HepG2 (cell line): ENCODE measurements around the gene STPG4. TPM values are rescaled to one million over a fixed set of nuclear protein-coding genes. Genes with fewer than 3 reads are reported as not detected.

ENCODE experiments used
- ELF1 ChIP-seq: sonication (generic); formaldehyde crosslinking; IDR thresholded peaks from 2 replicates; pipeline ENCODE4 v1.4.0; 2020; ENCODE audit warnings: missing genetic modification reagents
- EZH2 ChIP-seq: conservative IDR thresholded peaks from 2 replicates; pipeline ENCODE4 v1.6.1; 2012; ENCODE audit warnings: mild to moderate bottlenecking, low read depth, low read length, moderate library complexity
- GABPB1 ChIP-seq: IDR thresholded peaks from 2 replicates; pipeline ENCODE4 v1.6.1; 2016; ENCODE audit warnings: mild to moderate bottlenecking, missing genetic modification reagents, moderate library complexity, missing compliant biosample characterization
- GLI4 ChIP-seq: sonication (generic); formaldehyde crosslinking; IDR thresholded peaks from 2 replicates; pipeline ENCODE4 v1.5.1; 2020; ENCODE audit warnings: missing genetic modification reagents, mild to moderate bottlenecking, moderate library complexity, borderline replicate concordance
- NCOA5 ChIP-seq: sonication (generic); formaldehyde crosslinking; IDR thresholded peaks from 2 replicates; pipeline ENCODE4 v1.4.0; 2020; ENCODE audit warnings: missing genetic modification reagents
- NKX3-1 ChIP-seq: sonication (generic); formaldehyde crosslinking; IDR thresholded peaks from 2 replicates; pipeline ENCODE4 v1.5.0; 2020; ENCODE audit warnings: missing genetic modification reagents
- POLR2G ChIP-seq: fragments of 200-400 bp; formaldehyde crosslinking; IDR thresholded peaks from 2 replicates; pipeline ENCODE4 v1.6.1; 2018; ENCODE audit warnings: mild to moderate bottlenecking, low read depth, low read length, moderate library complexity
- RORA ChIP-seq: sonication (generic); formaldehyde crosslinking; IDR thresholded peaks from 2 replicates; pipeline ENCODE4 v1.5.0; 2020; ENCODE audit warnings: mild to moderate bottlenecking, missing genetic modification reagents, moderate library complexity
- SIN3A ChIP-seq: IDR thresholded peaks from 2 replicates; pipeline ENCODE4 v1.6.1; 2011; ENCODE audit warnings: low read depth, mild to moderate bottlenecking, control low read depth, low read length, borderline replicate concordance
- SIX4 ChIP-seq: sonication (generic); formaldehyde crosslinking; IDR thresholded peaks from 2 replicates; pipeline ENCODE4 v1.4.0; 2020; ENCODE audit warnings: missing genetic modification reagents
- YY1 ChIP-seq: IDR thresholded peaks from 2 replicates; pipeline ENCODE4 v1.6.1; 2011; ENCODE audit warnings: low read length, low read depth, moderate library complexity, mild to moderate bottlenecking; ENCODE audit not compliant: insufficient read depth, insufficient replicate concordance
- ZC3H4 ChIP-seq: sonication (generic); formaldehyde crosslinking; IDR thresholded peaks from 2 replicates; pipeline ENCODE4 v1.4.0; 2020; ENCODE audit warnings: missing genetic modification reagents, borderline replicate concordance
- ZNF20 ChIP-seq: sonication (generic); formaldehyde crosslinking; IDR thresholded peaks from 2 replicates; pipeline ENCODE4 v1.4.0; 2020; ENCODE audit warnings: mild to moderate bottlenecking, moderate library complexity, missing genetic modification reagents
- ZNF543 ChIP-seq: sonication (generic); formaldehyde crosslinking; IDR thresholded peaks from 2 replicates; pipeline ENCODE4 v1.4.0; 2020; ENCODE audit warnings: mild to moderate bottlenecking, missing genetic modification reagents
- ZNF644 ChIP-seq: IDR thresholded peaks from 2 replicates; pipeline ENCODE4 v1.6.1; 2016; ENCODE audit warnings: low read depth
- ZNF749 ChIP-seq: sonication (generic); formaldehyde crosslinking; IDR thresholded peaks from 2 replicates; pipeline ENCODE4 v1.8.0; 2022; ENCODE audit warnings: mild to moderate bottlenecking, missing genetic modification reagents, moderate library complexity, borderline replicate concordance
- ZNF768 ChIP-seq: sonication (generic); formaldehyde crosslinking; IDR thresholded peaks from 2 replicates; pipeline ENCODE4 v1.4.0; 2020; ENCODE audit warnings: missing genetic modification reagents
- ZNF780A ChIP-seq: sonication (generic); formaldehyde crosslinking; IDR thresholded peaks from 2 replicates; pipeline ENCODE4 v1.8.0; 2022; ENCODE audit warnings: mild to moderate bottlenecking, missing genetic modification reagents, moderate library complexity
- polyA plus RNA-seq, 8 experiments: library from polyadenylated mRNA; depleted of rRNA in 3 of 8; stranded (reverse) in 7 of 8; unstranded in 1 of 8; fragments of >200 nt; fragmentation: Illumina TruSeq in 4 of 8; extraction: Trizol in 4 of 8; gene quantifications; 2 replicates each; pipeline versions ENCODE4 v1.2.1 to v1.2.3, GENCODE V29; 2011 to 2016; ENCODE audit warnings: low read depth in 4 of 8, missing spikeins in 1 of 8, mixed read lengths in 1 of 8; ENCODE audit not compliant: insufficient read depth in 1 of 8
- total RNA-seq, 5 experiments: library from RNA; depleted of rRNA; stranded (reverse); fragments of >200 nt; fragmentation: Illumina TruSeq; extraction: Trizol; gene quantifications; 2 replicates each; pipeline ENCODE4 v1.2.3, GENCODE V29; 2016; ENCODE audit warnings: low read depth in 1 of 5
- TF ChIP-seq, protein P1 (sequence below): sonication (generic); formaldehyde crosslinking; IDR thresholded peaks from 2 replicates; pipeline ENCODE4 v1.5.1; 2020; ENCODE audit warnings: mild to moderate bottlenecking, missing genetic modification reagents
- TF ChIP-seq, protein P2 (sequence below): sonication (generic); formaldehyde crosslinking; IDR thresholded peaks from 2 replicates; pipeline ENCODE4 v1.5.0; 2020; ENCODE audit warnings: missing genetic modification reagents, mild to moderate bottlenecking, borderline replicate concordance
- TF ChIP-seq, protein P3 (sequence below): sonication (generic); formaldehyde crosslinking; IDR thresholded peaks from 2 replicates; pipeline ENCODE4 v1.8.0; 2022; ENCODE audit warnings: missing genetic modification reagents, mild to moderate bottlenecking, borderline replicate concordance
- TF ChIP-seq, protein P4 (sequence below): sonication (generic); formaldehyde crosslinking; IDR thresholded peaks from 2 replicates; pipeline ENCODE4 v1.8.0; 2022; ENCODE audit warnings: mild to moderate bottlenecking, missing genetic modification reagents, moderate library complexity
- TF ChIP-seq, protein P5 (sequence below): IDR thresholded peaks from 2 replicates; pipeline ENCODE4 v1.6.1; 2018; ENCODE audit warnings: missing genetic modification reagents

STPG4 gene
- total and polyA plus RNA-seq, 2 of the 13 experiments (the other 11 are each of a cell fraction or from before 2014, with no cell fraction given), result 0.11 to 0.15 TPM

DNA sequence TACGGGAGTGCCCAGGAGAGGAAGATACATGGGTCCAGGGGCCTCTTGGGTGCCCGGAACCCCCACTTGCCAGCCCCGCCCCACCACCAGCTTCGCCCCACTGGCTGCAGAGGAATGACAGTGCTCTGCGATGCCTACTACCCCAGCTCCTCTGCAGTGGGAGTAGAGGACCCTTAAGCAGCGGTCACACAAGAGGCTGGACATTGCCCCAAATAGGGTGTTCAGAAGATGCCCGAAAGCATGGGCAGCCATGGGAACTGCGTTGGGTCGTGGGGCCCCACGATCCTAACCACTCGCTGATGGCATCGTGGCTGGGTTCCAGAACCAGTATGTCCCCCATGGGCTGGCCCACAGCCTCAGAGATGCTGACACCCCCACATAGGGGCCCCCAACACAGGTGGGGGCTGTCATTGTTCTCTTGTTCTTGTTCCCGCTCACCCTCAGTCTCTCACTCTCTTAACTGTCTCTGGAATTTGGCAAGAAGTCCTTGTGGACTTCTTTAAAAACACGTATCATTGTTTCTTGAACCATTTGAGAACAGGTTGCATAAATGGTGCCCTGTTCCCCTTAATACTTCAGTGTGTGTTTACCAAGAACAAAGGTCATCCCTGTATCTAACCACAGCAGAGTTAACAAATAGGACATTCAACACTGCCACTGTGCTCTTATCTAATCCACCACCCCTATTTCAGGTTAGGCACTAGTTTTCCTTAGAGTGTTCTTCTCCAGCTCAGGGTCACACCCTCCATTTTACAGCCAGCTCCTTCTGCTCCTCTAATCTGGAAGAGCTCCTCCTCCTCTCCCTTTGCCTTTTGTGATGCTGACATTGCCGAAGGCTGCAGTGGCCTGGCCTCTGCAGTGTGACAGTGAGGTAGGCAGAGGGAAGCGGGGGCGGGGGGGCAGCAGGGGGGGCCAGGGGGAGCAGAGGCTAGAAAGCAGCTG lies 76.3 kb downstream of the STPG4 start (continued):
- TF ChIP-seq, protein P1, sequence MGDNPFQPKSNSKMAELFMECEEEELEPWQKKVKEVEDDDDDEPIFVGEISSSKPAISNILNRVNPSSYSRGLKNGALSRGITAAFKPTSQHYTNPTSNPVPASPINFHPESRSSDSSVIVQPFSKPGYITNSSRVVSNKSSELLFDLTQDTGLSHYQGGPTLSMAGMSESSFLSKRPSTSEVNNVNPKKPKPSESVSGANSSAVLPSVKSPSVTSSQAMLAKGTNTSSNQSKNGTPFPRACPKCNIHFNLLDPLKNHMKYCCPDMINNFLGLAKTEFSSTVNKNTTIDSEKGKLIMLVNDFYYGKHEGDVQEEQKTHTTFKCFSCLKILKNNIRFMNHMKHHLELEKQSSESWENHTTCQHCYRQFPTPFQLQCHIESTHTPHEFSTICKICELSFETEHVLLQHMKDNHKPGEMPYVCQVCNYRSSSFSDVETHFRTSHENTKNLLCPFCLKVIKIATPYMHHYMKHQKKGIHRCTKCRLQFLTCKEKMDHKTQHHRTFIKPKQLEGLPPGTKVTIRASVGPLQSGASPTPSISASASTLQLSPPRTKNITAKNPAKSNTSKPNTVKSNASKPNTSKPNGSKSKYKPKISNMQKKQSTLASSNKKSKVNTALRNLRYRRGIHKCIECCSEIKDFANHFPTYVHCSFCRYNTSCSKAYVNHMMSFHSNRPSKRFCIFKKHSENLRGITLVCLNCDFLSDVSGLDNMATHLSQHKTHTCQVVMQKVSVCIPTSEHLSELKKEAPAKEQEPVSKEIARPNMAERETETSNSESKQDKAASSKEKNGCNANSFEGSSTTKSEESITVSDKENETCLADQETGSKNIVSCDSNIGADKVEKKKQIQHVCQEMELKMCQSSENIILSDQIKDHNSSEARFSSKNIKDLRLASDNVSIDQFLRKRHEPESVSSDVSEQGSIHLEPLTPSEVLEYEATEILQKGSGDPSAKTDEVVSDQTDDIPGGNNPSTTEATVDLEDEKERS (CRISPR knock-in tag), result 0 out of 2 replicates have a peak, but pooled peaks have one; percentile 3
- TF ChIP-seq ZNF644 (CRISPR knock-in tag), result peak; percentile 88
- TF ChIP-seq EZH2, result no peak
- peak; percentile 88; the same call in 1 of the 2 replicates for TF ChIP-seq NKX3-1 (CRISPR knock-in tag)
- TF ChIP-seq ZC3H4 (CRISPR knock-in tag), result no peak
- TF ChIP-seq, protein P2, sequence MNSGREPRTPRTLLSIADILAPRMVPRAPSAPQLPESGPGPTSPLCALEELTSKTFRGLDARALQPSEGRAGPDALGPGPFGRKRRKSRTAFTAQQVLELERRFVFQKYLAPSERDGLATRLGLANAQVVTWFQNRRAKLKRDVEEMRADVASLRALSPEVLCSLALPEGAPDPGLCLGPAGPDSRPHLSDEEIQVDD (CRISPR knock-in tag), result no peak
- TF ChIP-seq GLI4 (CRISPR knock-in tag), result no peak
- no peak for TF ChIP-seq ZNF768 (CRISPR knock-in tag)
- no peak for TF ChIP-seq ZNF20 (CRISPR knock-in tag)
- no peak for TF ChIP-seq ZNF780A (CRISPR knock-in tag)
- TF ChIP-seq ELF1, result no peak
- TF ChIP-seq ZNF543 (CRISPR knock-in tag), result peak; percentile 83
- no peak; the same call in 1 of the 2 replicates for TF ChIP-seq GABPB1 (CRISPR knock-in tag)
- TF ChIP-seq ZNF749 (CRISPR knock-in tag), result no peak
- no peak for TF ChIP-seq NCOA5 (CRISPR knock-in tag)
- TF ChIP-seq SIN3A, result no peak
- peak; percentile 12 for TF ChIP-seq YY1
- no peak for TF ChIP-seq RORA
- peak; percentile 95 for TF ChIP-seq SIX4 (CRISPR knock-in tag)
- peak; percentile 63; the same call in 1 of the 2 replicates for TF ChIP-seq POLR2G
- TF ChIP-seq, protein P3, sequence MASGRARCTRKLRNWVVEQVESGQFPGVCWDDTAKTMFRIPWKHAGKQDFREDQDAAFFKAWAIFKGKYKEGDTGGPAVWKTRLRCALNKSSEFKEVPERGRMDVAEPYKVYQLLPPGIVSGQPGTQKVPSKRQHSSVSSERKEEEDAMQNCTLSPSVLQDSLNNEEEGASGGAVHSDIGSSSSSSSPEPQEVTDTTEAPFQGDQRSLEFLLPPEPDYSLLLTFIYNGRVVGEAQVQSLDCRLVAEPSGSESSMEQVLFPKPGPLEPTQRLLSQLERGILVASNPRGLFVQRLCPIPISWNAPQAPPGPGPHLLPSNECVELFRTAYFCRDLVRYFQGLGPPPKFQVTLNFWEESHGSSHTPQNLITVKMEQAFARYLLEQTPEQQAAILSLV (CRISPR knock-in tag), result no peak
- TF ChIP-seq, protein P4, sequence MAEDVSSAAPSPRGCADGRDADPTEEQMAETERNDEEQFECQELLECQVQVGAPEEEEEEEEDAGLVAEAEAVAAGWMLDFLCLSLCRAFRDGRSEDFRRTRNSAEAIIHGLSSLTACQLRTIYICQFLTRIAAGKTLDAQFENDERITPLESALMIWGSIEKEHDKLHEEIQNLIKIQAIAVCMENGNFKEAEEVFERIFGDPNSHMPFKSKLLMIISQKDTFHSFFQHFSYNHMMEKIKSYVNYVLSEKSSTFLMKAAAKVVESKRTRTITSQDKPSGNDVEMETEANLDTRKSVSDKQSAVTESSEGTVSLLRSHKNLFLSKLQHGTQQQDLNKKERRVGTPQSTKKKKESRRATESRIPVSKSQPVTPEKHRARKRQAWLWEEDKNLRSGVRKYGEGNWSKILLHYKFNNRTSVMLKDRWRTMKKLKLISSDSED, result no peak
- TF ChIP-seq, protein P5, sequence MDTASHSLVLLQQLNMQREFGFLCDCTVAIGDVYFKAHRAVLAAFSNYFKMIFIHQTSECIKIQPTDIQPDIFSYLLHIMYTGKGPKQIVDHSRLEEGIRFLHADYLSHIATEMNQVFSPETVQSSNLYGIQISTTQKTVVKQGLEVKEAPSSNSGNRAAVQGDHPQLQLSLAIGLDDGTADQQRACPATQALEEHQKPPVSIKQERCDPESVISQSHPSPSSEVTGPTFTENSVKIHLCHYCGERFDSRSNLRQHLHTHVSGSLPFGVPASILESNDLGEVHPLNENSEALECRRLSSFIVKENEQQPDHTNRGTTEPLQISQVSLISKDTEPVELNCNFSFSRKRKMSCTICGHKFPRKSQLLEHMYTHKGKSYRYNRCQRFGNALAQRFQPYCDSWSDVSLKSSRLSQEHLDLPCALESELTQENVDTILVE (CRISPR knock-in tag), result peak; percentile 69
